ENCODE data around the gene GAMT. TPM values are rescaled to one million over a fixed set of nuclear protein-coding genes. Genes with fewer than 3 reads are reported as not detected.
"Not testable (repeated sequence)": the region's sequence is repeated elsewhere in the genome, so short reads cannot be mapped to it uniquely, and the experiment has no call there.

Gene GAMT
- total and polyA plus RNA-seq, 5 experiments from 2014 or later = 14.0 to 33.6 (median 29.4) TPM

DNA sequence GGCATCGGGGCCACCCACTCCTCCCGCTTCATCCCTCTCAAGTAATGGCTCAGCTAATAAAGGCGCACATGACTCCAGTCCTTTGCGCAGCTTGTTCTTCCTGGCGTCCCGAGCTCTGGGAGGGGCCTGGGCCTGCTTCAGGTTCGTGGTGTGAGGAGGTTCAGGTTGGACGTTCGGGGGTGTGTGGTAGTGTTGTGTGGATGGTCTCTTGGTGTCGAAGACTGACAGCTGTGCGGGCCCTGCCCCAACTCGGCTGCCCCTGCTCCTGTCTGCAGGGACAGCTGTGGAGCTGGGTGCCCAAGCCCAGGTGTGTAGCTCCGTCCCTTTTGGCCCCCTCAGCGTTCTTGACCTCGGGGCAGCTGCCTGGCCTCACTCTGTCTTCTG lies 39.1 kb upstream of the GAMT start:
- Mint-ChIP-seq H3K27ac (peak overlapping the region in 9 of 10 donors; percentile 40 to 87 (median 60)), H3K27me3 (peaks cover 0 to 2% (median 0%) of the 10 kb centered on the region in 5 donors), H3K4me3 (peak overlapping the region; percentile 52 to 99 (median 96)), H3K9me3 (no peaks in the 10 kb centered on the region), H3K4me1 (peaks cover 9 to 45% (median 34%) of the 10 kb centered on the region in 4 donors), H3K36me3 (peaks cover 0 to 47% (median 11%) of the 10 kb centered on the region in 3 donors)
- POLR2A ChIA-PET = interaction anchor here (0.9 to 1.8 kb wide), 5 partner anchors 10 to 171 kb away, joined by 3 to 5 read pairs (median 3); partner anchors contain the start of gene FAM174C
- ATAC-seq (no peak), DNase-seq (no peak)

DNA sequence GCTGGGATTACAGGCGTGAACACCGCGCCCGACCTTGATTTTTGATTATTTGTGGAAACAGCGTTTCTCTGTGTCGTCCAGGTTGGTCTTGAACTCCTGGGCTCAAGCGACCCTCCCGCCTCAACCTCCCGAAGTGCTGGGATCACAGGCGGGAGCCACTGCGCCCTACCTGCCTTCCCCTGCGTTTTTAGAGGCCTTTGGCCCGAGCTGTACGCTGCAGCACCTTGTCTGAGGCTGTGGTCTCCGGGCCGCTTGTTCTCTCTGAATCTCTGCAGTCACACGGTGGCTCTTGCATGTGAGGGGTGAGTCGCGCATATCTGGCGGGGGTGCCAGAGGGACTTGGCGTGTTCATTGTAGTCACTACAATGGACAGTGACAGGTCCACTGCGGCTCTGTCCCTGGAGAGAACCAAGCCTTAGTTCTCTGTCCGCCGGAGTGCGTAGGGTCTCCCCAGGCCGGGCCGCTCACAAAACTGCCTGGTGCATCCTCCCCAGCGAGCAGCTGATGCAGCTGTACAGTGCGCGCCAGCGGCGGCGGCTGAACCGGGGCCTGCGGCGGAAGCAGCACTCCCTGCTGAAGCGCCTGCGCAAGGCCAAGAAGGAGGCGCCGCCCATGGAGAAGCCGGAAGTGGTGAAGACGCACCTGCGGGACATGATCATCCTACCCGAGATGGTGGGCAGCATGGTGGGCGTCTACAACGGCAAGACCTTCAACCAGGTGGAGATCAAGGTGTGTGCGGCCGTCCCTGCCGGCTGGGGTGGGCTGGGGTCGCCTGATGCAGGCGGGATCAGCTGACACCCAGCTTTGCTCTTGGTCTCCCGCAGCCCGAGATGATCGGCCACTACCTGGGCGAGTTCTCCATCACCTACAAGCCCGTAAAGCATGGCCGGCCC lies 38.4 kb upstream of the GAMT start:
- DNase-seq, H3K27me3 Mint-ChIP-seq, H3K9me3 Mint-ChIP-seq, ATAC-seq: not testable (repeated sequence)
- Mint-ChIP-seq H3K4me3 (peak overlapping the region; percentile 94 to 99 (median 98)), H3K27ac (peak overlapping the region; percentile 56 to 99 (median 94)), H3K4me1 (peaks cover 8 to 41% (median 29%) of the 10 kb centered on the region in 4 donors), H3K36me3 (peaks cover 0 to 50% (median 11%) of the 10 kb centered on the region in 3 donors)
- POLR2A ChIA-PET = interaction anchor here (0.9 to 1.2 kb wide), 2 partner anchors 39 to 170 kb away, joined by 3 read pairs; no protein-coding TSS in a partner anchor

DNA sequence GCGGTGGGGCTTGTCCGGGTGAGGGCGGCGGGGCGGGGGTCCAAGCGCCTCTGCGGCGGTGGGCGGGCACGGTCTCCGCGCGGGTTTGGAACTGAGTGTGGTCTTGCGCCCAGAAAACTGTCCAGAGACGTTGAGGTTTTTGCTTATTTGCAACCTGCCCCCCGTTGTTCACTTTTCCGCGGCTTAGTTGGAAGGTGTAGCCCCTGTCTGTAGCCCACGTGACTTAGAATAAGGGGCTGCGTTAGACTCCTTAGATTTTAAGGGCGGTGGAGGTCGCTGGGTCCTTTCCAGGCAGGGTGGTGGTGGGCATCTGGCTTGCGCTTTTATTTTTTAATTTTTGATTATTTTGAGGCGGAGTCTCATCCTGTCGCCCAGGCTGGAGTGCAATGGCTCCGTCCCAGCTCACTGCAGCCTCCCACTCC lies 37.6 kb upstream of the GAMT start:
- peak in 3 of 10 donors; percentile 24 to 27 (median 25) for DNase-seq
- Mint-ChIP-seq H3K9me3 (no peaks in the 10 kb centered on the region), H3K27me3 (peaks cover 0 to 2% (median 0%) of the 10 kb centered on the region in 5 donors), H3K27ac (peak overlapping the region in 9 of 10 donors; percentile 85 to 99 (median 99)), H3K4me1 (peaks cover 6 to 36% (median 25%) of the 10 kb centered on the region in 4 donors), H3K36me3 (peaks cover 0 to 50% (median 11%) of the 10 kb centered on the region in 3 donors), H3K4me3 (peak overlapping the region; percentile 94 to 99 (median 98))
- POLR2A ChIA-PET = interaction anchor here (0.6 to 1.0 kb wide), 3 partner anchors 14 to 32 kb away, joined by 3 read pairs; no protein-coding TSS in a partner anchor
- peak in 1 of 2 donors; percentile 9 for ATAC-seq

DNA sequence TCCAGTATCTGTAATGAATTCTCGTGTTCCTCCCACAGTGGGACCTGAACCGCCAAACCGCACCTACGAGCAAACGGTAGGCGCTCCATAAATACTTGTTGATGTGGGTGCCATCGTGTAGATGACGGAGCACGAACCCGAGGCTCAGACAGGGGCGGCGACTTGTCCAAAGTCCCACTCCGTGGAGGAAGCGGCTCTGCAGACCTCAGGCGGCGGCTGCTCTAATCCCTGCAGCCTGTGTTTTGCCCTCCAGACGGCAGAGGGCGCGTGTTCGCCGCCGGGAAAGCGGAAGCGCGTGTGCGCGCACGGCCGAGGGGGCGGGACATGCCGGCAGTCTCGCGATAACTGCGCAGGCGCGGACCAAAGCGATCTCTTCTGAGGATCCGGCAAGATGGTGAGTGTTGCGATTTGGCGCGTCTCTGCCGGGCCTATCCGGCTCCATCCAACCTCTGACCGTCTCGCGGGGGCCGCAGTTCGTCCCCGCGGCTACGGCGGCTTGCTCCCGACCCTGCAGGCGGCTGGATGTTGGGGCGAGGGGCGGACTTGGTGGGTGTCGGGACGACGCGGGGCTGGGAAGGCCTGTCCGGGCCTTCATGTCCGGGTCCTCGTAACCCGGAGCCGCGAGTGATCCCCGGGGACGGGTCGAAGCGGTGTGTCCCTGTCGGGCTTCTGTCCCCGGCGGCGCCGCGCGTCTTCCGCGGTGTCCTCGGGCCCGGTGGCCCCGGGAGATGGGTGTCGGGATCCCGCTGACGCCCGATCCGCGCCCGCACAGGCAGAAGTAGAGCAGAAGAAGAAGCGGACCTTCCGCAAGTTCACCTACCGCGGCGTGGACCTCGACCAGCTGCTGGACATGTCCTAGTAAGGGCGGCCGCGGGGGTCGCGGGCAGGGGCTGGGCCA lies 36.9 kb upstream of the GAMT start, which contains the start of gene RPS15:
RPS15 (plus strand) TSS at position 362 of the 898 bp plus-strand sequence; CDS start at position 392, 30 bp downstream.
- H3K4me3 Mint-ChIP-seq = peak within 1 kb of the TSS; percentile 94 to 99 (median 98)
- H3K9me3 Mint-ChIP-seq = no peaks in the 10 kb centered on the region
- ATAC-seq (peak; percentile 82), DNase-seq (peak; percentile 90 to 98 (median 97))
- POLR2A ChIA-PET = interaction anchor here (0.6 to 2.6 kb wide), 8 partner anchors 15 to 693 kb away, joined by 3 to 14 read pairs (median 3); no protein-coding TSS in a partner anchor
- H3K36me3 Mint-ChIP-seq = peaks cover 0 to 50% (median 11%) of the 10 kb centered on the region in 3 donors
- peak within 1 kb of the TSS; percentile 92 to 99 (median 99) for H3K27ac Mint-ChIP-seq
- H3K27me3 Mint-ChIP-seq = peaks cover 0 to 2% (median 0%) of the 10 kb centered on the region in 5 donors
- peaks cover 6 to 36% (median 25%) of the 10 kb centered on the region in 4 donors for H3K4me1 Mint-ChIP-seq

DNA sequence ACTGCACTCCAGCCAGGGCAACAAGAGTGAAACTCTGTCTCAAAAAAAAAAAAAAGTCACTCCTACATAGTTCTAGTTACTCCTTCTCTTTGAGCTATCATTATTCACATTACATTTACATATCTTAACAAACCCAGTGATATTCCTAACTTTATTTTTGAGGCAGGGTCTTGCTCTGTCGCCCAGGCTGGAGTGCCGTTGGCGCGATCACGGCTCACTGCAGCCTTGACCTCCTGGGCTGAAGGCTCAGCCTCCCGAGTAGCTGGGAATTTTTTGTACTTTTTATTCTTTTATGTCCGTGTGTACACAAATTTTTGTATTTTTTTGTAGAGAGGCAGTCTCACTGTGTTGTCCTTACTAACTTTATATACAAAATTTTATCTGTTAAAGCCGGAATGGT lies 36.3 kb upstream of the GAMT start:
- no peaks in the 10 kb centered on the region for H3K9me3 Mint-ChIP-seq
- POLR2A ChIA-PET = interaction anchor here (0.6 to 2.6 kb wide), 7 partner anchors 10 to 694 kb away, joined by 3 to 14 read pairs (median 3); no protein-coding TSS in a partner anchor
- DNase-seq = no peak
- peaks cover 0 to 49% (median 11%) of the 10 kb centered on the region in 3 donors for H3K36me3 Mint-ChIP-seq
- peaks cover 6 to 36% (median 24%) of the 10 kb centered on the region in 4 donors for H3K4me1 Mint-ChIP-seq
- H3K27me3 Mint-ChIP-seq = peaks cover 0 to 2% (median 0%) of the 10 kb centered on the region in 5 donors
- no peak for ATAC-seq
- peak overlapping the region in 9 of 10 donors; percentile 92 to 99 (median 99) for H3K27ac Mint-ChIP-seq
- H3K4me3 Mint-ChIP-seq = peak overlapping the region; percentile 94 to 99 (median 98)

DNA sequence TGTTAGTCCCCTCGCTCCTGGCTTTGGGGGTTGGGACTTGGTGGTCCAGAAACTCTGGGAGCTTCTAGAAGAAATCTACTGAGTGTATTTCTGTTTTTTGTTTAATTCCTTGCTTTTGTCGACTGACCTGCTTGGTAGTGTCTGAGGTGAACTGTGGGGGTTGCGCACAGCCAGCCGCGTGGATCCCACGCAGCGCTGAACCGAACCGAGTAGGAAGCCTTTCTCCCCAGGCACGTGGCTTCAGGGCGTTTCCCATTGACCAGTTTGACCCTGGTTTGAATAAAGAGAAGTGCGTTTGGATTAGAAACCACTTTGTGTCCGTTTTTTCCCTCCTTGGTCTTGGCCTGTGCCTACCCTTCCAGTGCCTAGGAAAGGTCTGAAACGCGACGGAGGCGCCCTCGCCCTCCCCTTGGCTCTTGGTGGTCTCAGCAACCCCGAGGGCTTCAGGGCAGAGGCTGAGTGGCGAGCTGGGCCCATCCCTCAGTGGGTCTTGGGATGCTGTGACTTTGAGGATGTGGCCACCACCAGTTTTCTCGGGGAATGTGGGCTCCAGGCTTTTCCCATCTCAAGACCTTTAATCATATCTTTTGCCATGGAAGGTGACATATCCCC lies 34.1 kb upstream of the GAMT start:
- peaks cover 0 to 2% (median 0%) of the 10 kb centered on the region in 5 donors for H3K27me3 Mint-ChIP-seq
- ATAC-seq (no peak), DNase-seq (no peak)
- no peaks in the 10 kb centered on the region for H3K9me3 Mint-ChIP-seq
- H3K27ac Mint-ChIP-seq = peak overlapping the region in 1 of 10 donors; percentile 40
- POLR2A ChIA-PET = interaction anchor here (1.1 to 2.6 kb wide), 2 partner anchors 10 to 36 kb away, joined by 3 to 14 read pairs; no protein-coding TSS in a partner anchor
- H3K4me1 Mint-ChIP-seq = peaks cover 6 to 25% (median 16%) of the 10 kb centered on the region in 4 donors
- no peak overlapping the region for H3K4me3 Mint-ChIP-seq
- peaks cover 0 to 47% (median 5%) of the 10 kb centered on the region in 3 donors for H3K36me3 Mint-ChIP-seq

DNA sequence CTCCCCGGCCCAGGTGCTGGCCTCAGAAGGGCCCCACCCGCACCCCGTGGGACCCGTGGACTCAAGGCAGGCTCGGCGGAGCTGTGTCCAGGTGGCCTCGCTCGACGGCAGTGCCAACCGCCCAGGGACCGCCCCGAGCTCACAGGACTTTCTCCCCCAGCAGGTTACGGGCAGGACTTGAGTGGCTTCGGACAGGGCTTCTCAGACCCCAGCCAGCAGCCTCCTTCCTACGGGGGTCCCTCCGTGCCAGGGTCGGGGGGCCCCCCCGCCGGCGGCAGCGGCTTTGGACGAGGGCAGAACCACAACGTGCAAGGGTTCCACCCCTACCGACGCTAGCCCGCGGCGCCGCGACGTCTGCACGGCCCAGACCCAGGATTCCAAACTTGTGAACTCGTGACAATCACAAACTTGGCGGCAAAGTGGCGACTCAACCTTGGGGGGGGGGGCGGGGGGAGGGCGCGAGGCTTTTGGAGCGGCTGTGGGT lies 33.3 kb upstream of the GAMT start:
- POLR2A ChIA-PET = interaction anchor here (0.6 to 1.1 kb wide), 2 partner anchors 9 to 11 kb away, joined by 3 read pairs; no protein-coding TSS in a partner anchor
- DNase-seq (no peak), ATAC-seq (no peak)
- H3K27me3 Mint-ChIP-seq = peaks cover 0 to 2% (median 0%) of the 10 kb centered on the region in 5 donors
- no peaks in the 10 kb centered on the region for H3K9me3 Mint-ChIP-seq
- peaks cover 6 to 16% (median 11%) of the 10 kb centered on the region in 4 donors for H3K4me1 Mint-ChIP-seq
- H3K4me3 Mint-ChIP-seq = peak overlapping the region in 1 of 10 donors; percentile 29
- peaks cover 0 to 45% (median 3%) of the 10 kb centered on the region in 3 donors for H3K36me3 Mint-ChIP-seq
- H3K27ac Mint-ChIP-seq = no peak overlapping the region

DNA sequence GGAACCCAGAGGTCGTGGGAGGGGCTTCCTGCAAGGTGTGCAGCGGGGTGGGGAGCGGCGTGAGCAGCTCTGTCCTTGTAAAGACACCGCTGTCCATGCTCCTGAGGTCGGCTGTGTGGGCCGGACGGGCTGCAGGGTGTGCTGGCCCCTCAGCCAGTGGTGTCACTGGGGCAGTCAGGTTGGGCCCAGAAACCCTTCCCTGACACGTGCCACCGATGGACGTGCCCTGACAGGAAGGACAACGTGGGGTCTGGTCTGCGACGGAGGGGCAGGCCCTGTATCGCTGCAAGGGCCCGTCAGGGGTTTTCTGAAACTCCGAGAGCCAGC lies 32.7 kb upstream of the GAMT start:
- H3K36me3 Mint-ChIP-seq = peaks cover 0 to 39% (median 0%) of the 10 kb centered on the region in 3 donors
- DNase-seq (no peak), ATAC-seq (no peak)
- no peak overlapping the region for H3K4me3 Mint-ChIP-seq
- no peaks in the 10 kb centered on the region for H3K9me3 Mint-ChIP-seq
- H3K27ac Mint-ChIP-seq = no peak overlapping the region
- peaks cover 0 to 2% (median 0%) of the 10 kb centered on the region in 5 donors for H3K27me3 Mint-ChIP-seq
- H3K4me1 Mint-ChIP-seq = peaks cover 6 to 10% (median 8%) of the 10 kb centered on the region in 4 donors
- POLR2A ChIA-PET = interaction anchor here (0.6 kb wide), 1 partner anchor 9 kb away, joined by 3 read pairs; no protein-coding TSS in a partner anchor

DNA sequence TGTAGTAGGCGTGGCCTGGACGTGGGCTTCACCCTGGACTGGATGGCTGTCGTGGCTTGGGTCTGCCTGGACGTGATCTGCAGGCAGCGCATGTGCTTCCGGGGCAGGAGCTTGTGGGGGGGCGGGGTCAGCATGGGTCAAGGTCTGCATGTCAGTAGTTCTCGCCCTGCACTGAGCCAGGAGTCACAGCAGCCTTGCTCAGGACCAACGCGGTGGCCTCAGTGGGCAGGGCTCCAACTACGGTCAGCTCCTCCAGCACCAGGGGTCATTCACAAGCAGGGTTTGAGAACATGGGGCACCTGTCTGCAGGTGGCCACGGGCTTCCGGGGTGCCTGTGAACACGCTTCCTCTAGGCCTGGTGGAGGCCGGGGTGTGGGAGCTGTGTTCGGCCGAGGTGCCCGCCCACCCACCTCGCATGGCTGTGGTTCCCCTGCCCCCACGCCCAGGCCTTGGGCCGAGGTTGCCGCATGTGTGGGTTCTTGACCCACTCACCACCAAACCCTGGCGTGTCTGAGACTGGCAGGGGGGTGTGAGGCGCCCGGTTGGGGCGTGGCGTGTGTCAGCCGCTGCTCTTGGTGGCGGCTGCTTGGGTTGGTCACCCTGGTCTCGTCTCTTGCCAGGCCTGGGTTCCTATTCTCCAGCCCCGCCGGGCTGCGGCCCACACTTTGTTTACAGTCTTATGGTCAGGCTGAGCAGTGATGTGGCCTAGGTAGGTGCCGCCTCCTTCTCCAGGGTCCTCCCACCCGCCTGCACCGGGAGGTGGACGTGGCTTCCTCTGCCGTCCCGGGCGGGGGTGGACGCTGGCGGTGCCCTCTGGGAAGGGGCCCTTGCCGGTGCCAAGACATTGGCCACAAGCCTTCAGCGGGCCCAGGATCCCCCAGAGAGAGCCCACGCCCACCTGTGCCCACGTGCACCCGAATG lies 32.0 kb upstream of the GAMT start:
- Mint-ChIP-seq H3K9me3 (no peaks in the 10 kb centered on the region), H3K4me3 (no peak overlapping the region), H3K27me3 (peaks cover 0 to 2% (median 0%) of the 10 kb centered on the region in 5 donors), H3K27ac (no peak overlapping the region), H3K4me1 (peaks cover 5 to 9% (median 8%) of the 10 kb centered on the region in 4 donors), H3K36me3 (peaks cover 0 to 36% (median 0%) of the 10 kb centered on the region in 3 donors)
- ATAC-seq (no peak), DNase-seq (no peak)
- POLR2A ChIA-PET = interaction anchor here (0.9 to 1.2 kb wide), 2 partner anchors 21 to 25 kb away, joined by 3 read pairs; no protein-coding TSS in a partner anchor

DNA sequence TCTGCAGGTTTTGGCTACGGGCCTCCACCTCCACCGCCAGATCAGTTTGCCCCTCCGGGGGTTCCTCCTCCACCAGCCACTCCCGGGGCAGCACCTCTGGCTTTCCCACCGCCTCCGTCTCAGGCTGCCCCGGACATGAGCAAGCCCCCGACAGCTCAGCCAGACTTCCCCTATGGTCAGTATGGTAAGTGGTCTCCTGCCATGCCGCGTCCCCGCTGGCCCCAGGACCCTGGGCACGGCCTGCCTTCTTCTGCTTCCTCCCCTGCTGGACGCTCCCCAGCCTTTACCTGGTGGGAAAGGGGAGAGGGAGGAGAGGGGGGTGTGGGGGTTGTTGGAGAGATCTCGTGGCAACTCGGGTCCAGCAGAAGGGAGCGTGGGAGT lies 31.2 kb upstream of the GAMT start:
- peak overlapping the region in 1 of 10 donors; percentile 15 for H3K4me3 Mint-ChIP-seq
- DNase-seq = no peak
- H3K9me3 Mint-ChIP-seq = no peaks in the 10 kb centered on the region
- H3K36me3 Mint-ChIP-seq = peaks cover 0 to 39% (median 0%) of the 10 kb centered on the region in 3 donors
- ATAC-seq = no peak
- no peaks in the 10 kb centered on the region for H3K27me3 Mint-ChIP-seq
- peaks cover 0 to 2% (median under 1%) of the 10 kb centered on the region in 4 donors for H3K4me1 Mint-ChIP-seq
- POLR2A ChIA-PET = interaction anchor here (0.5 to 1.2 kb wide), 4 partner anchors 20 to 460 kb away, joined by 3 to 4 read pairs (median 4); no protein-coding TSS in a partner anchor
- H3K27ac Mint-ChIP-seq = no peak overlapping the region

Data from naive thymus-derived CD8-positive, alpha-beta T cell (primary cell).